ENCODE results near the gene VIL1. TPM values are rescaled to one million over a fixed set of nuclear protein-coding genes. Genes with fewer than 3 reads are reported as not detected.

VIL1 gene
- 10 to 100 TPM; 18.3 to 31.7 (median 24.9) TPM for polyA plus RNA-seq (ENCODE audit: insufficient read length in 4 of 4)

GRCh38 chr2:218418717-218419458 lies at the start of gene VIL1:
TSS of gene VIL1 (plus strand) at chr2:218419123. CDS start at chr2:218423779, 4,656 bp downstream.
- no peak for DNase-seq (ENCODE audit: low read depth in 4 of 4, low spot score in 2 of 4)

DNA sequence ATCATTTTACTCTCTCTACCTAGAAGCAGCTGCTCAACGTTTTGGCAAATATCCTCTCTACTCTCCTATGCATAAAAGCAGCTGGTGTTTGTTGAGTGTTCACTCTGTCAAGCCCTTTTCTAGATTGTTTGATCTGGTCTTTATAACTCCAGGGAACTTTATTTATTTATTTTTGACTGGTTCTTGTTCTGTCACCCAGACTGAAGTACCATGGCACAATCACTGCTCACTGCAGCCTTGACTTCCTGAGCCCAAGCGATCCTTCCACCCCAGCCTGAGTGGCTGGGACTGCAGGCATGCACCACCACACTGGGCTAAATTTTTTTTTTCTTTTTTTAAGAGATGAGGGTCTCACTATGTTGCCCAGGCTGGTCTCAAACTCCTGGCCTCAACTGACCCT lies 49.6 kb upstream of the VIL1 start:
- no peak for DNase-seq (ENCODE audit: low read depth in 4 of 4, low spot score in 2 of 4)

DNA sequence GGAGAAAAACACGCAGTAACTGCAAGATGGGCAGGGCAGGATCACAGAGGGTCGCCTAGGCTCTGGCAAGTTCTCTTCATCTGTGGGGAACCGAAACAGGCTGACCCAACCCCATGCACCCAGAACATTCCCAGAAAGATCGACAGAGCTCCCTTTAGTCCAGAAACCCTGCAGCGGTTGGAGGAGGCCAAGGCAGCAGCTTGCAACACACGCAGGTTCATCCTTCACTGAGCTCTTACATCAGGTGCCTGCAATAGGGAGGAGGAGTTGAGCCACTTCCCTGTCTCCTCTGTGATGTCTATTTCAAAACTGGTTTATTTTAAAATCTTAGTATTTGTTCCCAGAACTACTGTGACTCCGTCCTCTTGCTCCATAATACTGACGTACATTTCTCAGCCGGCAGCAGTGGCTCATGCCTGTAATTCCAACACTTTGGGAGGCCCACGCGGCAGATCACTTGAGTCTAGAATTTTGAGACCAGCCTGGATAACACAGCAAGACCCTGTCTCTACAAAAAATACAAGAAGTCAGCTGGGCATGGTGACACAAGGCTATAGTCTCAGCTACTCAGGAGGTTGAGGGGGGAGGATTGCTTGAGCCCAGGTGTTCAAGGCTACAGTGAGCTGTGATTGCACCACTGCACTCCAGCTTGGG lies 48.4 kb upstream of the VIL1 start:
- no peak for DNase-seq (ENCODE audit: low read depth in 4 of 4, low spot score in 2 of 4)

- DNase-seq (ENCODE audit: low read depth in 4 of 4, low spot score in 2 of 4): no peak
These were observed 47.0 kb upstream of the VIL1 start for GRCh38 chr2:218371983-218372350.

DNA sequence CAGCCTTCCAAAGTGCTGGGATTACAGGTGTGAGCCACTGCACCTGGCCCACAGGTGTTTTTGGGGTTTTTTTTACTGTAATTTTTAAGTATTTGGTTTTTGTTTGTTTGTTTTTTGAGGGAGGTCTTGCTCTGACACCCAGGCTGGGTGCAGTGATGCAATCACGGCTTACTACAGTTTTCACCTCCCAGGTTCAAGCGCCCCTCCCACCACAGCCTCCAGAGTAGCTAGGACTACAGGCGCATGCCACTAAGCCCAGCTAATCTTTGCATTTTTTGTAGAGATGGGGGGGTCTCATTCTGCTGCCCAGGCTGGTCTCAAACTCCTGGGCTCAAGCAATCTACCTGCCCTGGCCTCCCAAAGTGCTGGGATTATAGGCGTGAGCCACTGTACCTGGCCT lies 44.1 kb upstream of the VIL1 start:
- DNase-seq (ENCODE audit: low read depth in 4 of 4, low spot score in 2 of 4): no peak

DNA sequence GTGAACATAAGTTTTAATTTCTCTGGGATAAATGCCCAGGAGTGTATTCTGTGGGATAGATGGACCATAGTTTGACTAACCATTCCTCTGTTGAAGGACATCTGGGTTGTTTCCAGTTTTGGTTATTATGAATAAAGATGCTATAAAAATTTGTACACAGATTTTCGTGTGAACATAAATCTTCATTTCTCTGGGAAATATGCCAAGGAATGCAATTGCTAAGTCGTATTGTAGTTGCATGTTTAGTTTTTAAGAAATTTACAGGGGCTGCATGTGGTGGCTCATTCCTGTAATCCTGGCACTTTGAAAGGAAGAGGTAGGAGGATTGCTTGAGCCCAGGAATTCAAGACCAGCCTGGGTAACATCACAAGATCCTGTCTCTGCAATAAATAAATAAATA lies 43.7 kb upstream of the VIL1 start:
- peak in 1 of 4 donors; percentile 56 for DNase-seq (ENCODE audit: low read depth in 4 of 4, low spot score in 2 of 4)

DNA sequence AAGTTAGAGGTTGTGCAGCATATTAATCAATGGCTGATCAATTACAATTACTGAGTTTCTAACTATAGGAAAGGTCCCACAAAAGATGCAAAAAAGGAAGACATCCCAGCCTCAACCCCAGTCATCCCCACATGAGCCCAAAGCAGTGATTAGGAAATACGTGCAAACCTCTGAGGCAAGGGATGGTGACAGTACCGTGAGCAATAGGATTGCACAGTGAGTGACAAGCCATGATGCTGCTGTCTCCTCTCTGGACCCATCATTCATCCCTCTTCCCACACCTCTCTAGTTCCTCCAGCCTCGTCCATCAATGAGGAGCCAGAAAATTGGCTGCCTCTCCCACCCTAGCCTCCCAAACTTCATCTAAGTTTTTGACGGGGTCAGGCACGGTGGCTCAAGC lies 40.9 kb upstream of the VIL1 start:
- DNase-seq (ENCODE audit: low read depth in 4 of 4, low spot score in 2 of 4): no peak

GRCh38 chr2:218381916-218382366 lies 37.0 kb upstream of the VIL1 start, which contains the start of gene SLC11A1:
TSS of gene SLC11A1 (plus strand) at chr2:218382273. CDS start at chr2:218382369, 96 bp downstream.
- no peak for DNase-seq (ENCODE audit: low read depth in 4 of 4, low spot score in 2 of 4)

GRCh38 chr2:218382785-218383184 lies 36.1 kb upstream of the VIL1 start:
- DNase-seq (ENCODE audit: low read depth in 4 of 4, low spot score in 2 of 4): no peak

GRCh38 chr2:218383892-218384519 lies 34.9 kb upstream of the VIL1 start:
- no peak for DNase-seq (ENCODE audit: low read depth in 4 of 4, low spot score in 2 of 4)

DNA sequence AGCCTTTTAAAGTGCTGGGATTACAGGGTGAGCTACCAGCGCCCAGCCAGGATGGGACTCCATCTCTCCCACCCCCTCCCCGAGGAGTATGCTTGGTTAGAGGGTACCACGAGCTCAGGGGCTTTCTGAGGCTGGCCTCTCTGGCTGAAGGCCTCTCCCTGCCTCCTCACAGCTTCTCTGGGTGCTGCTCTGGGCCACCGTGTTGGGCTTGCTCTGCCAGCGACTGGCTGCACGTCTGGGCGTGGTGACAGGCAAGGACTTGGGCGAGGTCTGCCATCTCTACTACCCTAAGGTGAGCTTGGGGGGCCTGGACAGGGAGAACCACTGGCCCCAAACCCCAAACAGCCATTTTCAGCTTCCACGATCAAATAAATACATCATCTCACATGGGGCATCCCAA lies 33.9 kb upstream of the VIL1 start:
- no peak for DNase-seq (ENCODE audit: low read depth in 4 of 4, low spot score in 2 of 4)

GRCh38 chr2:218386505-218387368 lies 32.2 kb upstream of the VIL1 start:
- DNase-seq (ENCODE audit: low read depth in 4 of 4, low spot score in 2 of 4): no peak

- peak in 1 of 4 donors; percentile 73 for DNase-seq (ENCODE audit: low read depth in 4 of 4, low spot score in 2 of 4)
These were observed 31.3 kb upstream of the VIL1 start for GRCh38 chr2:218387369-218388194.

DNA sequence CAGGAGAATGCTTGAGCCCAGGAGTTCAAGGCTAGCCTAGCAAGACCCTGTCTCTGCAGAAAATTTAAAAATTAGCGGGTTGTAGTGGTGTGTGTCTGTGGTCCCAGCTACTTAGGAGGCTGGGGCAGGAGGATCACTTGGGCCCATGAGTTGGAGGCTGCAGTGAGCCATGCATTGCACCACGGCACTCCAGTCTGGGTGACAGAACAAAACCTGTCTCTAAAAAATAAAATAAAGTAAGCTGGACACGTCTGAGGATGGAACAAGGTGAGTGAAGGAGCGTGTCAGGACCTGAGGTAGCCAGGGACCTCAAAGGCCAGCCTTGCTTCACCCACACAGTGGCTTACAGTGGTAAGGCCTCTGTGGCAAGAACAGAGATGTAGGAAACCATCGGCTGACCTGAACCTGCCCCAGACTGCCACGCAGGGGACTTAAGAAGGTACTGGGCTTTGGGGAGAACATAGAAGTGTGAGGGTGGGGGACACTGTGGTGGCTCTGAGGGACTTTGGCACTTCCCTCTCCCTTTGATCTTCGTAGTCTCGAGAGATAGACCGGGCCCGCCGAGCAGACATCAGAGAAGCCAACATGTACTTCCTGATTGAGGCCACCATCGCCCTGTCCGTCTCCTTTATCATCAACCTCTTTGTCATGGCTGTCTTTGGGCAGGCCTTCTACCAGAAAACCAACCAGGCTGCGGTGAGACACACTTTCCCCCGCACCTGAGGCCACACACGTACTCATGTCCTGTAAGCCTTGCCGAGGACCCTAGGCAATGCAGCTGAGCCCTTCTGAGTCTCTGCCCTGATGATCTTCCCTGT lies 29.4 kb upstream of the VIL1 start:
- DNase-seq (ENCODE audit: low read depth in 4 of 4, low spot score in 2 of 4): no peak

DNA sequence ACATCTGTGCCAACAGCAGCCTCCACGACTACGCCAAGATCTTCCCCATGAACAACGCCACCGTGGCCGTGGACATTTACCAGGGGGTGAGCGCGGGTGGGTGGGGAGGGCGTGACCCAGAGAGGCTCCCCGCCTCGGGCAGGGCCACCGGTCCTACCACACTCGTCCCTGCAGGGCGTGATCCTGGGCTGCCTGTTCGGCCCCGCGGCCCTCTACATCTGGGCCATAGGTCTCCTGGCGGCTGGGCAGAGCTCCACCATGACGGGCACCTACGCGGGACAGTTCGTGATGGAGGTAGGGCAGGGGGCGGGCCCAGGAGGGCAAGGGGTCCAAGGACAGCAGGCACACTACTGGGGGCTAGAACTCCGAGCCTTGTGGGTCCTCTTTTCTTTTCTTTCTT lies 27.7 kb upstream of the VIL1 start:
- DNase-seq (ENCODE audit: low read depth in 4 of 4, low spot score in 2 of 4): no peak

GRCh38 chr2:218392459-218392858 lies 26.5 kb upstream of the VIL1 start:
- DNase-seq (ENCODE audit: low read depth in 4 of 4, low spot score in 2 of 4): no peak

DNA sequence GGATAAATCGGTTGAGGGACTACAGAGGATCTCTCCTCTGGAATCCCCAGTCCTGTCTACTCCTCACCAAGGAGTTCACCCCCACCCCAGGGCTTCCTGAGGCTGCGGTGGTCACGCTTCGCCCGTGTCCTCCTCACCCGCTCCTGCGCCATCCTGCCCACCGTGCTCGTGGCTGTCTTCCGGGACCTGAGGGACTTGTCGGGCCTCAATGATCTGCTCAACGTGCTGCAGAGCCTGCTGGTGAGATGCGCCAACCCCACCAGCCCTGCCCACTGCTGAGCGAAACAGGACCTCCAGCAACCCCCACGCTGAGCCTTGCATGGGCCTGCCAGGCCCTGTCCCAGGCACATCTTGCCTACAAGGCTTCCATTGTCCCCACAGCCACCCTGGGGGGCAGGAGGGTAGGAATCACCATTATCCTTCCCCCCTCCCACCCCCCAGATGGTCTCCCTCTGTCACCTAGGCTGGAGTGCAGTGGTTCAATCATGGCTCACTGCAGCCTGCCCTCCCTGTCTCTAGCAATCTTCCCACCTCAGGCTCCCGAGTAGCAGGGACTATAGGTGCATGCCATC lies 25.9 kb upstream of the VIL1 start:
- DNase-seq (ENCODE audit: low read depth in 4 of 4, low spot score in 2 of 4): no peak

GRCh38 chr2:218393750-218394290 lies 25.1 kb upstream of the VIL1 start:
- DNase-seq (ENCODE audit: low read depth in 4 of 4, low spot score in 2 of 4): no peak

Data from left renal cortex interstitium (tissue), 4 donors.